Endothelial cell of umbilical vein (primary cell): ENCODE measurements around the gene QRICH2.

Source experiments
- CTCF ChIP-seq, 2 donors: IDR thresholded peaks; 1 replicate in 1 of 2; 2 replicates in 1 of 2; pipeline ENCODE4 v1.5.1; 2011; ENCODE audit warnings: low read length in 2 of 2, mild to moderate bottlenecking in 2 of 2, moderate library complexity in 2 of 2, control low read depth in 1 of 2, inconsistent platforms in 1 of 2, low read depth in 1 of 2; ENCODE audit not compliant: insufficient read depth in 1 of 2; ENCODE audit errors: extremely low read depth in 1 of 2
- EZH2 ChIP-seq: IDR thresholded peaks from 2 replicates; pipeline ENCODE4 v1.6.1; 2012; ENCODE audit warnings: borderline replicate concordance, low read depth, mild to moderate bottlenecking, moderate library complexity, low read length, inconsistent platforms; ENCODE audit not compliant: severe bottlenecking
- FOS ChIP-seq: IDR thresholded peaks from 2 replicates; pipeline ENCODE4 v1.6.1; 2011; ENCODE audit warnings: mild to moderate bottlenecking, low read length, moderate library complexity, borderline replicate concordance; ENCODE audit not compliant: insufficient read depth
- MYC ChIP-seq: IDR thresholded peaks from one replicate; pipeline ENCODE4 v1.6.1; 2011; ENCODE audit warnings: mild to moderate bottlenecking, low read depth, low read length
- POLR2A ChIP-seq: IDR thresholded peaks from 2 replicates; pipeline ENCODE4 v1.6.1; 2012; ENCODE audit warnings: low read depth, mild to moderate bottlenecking, control low read depth, low read length
- POLR2AphosphoS5 ChIP-seq: IDR thresholded peaks from 2 replicates; pipeline ENCODE4 v1.6.1; 2012; ENCODE audit warnings: low read depth, mild to moderate bottlenecking, control low read depth, low read length, moderate library complexity; ENCODE audit not compliant: insufficient read depth

DNA sequence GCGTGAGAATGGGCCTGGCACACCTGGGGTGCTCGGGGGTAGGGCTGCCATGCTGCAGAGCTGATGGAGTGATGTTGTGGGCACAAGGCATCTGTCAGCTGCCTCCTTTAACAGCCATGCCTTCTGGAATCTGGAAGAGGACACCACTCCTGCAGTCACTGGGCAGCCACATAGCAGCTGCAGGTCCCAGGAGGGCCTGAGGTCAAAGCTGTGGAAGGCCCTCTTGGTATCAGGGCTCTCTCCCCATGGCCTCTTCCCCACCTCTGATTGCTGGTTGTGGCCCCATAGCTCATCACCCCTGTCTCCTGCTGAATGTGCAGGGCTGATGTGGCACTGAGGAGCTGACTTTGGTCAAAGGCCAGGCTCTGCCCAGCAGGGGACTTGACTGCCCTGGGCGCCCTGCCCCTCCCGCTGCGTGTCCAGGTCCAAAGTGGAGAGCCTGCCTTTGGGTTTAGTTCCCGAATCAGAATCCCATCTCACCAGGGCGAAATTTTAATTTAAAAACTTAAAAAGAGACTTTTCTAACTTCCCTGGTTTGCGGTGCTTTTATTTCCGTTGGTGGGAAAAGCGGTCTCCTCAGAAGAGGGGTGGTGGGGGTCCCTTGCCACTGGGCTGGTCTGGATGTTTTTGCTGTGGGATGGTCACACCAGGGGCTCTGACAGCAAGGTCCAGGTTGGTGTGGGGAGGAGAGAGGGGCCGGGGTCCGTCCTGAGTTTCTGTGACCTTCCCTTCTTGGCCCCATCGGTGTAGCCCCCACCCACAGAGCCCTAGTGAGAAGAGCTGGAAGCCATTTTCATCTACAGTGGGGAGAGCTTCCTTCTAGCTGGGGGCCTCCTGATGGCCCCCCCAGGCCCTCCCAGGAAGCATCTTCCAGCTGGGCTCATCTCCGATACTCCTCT, 37.1 kb downstream of the QRICH2 start:
- no peak for TF ChIP-seq CTCF (IDR thresholded peaks at IDR 0.05; ENCODE audit: extremely low read depth in 1 of 2, insufficient read depth in 1 of 2, low read depth in 1 of 2, low read length in 2 of 2)
- TF ChIP-seq POLR2AphosphoS5, result peak; percentile 11
- TF ChIP-seq POLR2A, result peak; percentile 16
- TF ChIP-seq EZH2, result no peak
- no peak for TF ChIP-seq MYC
- TF ChIP-seq FOS, result no peak
